ENCODE data around the gene TSSC4.

Gene TSSC4

DNA sequence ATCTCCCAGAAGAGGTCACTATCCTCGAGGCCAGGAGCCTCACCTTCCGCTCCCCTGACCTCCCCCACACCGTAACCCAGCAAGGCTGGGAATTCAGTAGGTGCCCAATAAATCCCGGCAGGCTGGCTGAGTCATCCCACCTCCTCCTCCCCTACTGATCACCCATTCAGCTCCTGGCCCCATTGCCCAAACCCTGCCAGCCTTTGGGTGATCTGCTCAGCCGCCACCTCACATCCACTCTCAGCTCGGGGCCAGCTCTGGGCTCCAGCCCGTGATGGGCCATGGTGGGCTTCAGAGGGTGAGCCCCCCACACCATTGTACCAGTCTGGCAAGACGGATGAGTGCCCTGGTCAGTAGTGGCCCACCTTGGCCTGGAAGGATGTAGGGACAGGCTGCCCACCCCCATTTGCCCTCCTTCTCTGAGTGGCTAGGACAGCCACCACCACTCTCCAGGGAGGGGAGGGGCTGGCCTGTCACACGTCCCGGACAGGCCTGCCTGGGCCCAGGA, 35.5 kb downstream of the TSSC4 start:
- no peak for DNase-seq

- no peak for DNase-seq
Measured at GRCh38 chr11:2436521-2437031, 36.0 kb downstream of the TSSC4 start.

- DNase-seq = no peak
Measured at GRCh38 chr11:2437516-2437915, 37.0 kb downstream of the TSSC4 start.

GRCh38 chr11:2439820-2440219, 39.3 kb downstream of the TSSC4 start:
- no peak for DNase-seq

DNA sequence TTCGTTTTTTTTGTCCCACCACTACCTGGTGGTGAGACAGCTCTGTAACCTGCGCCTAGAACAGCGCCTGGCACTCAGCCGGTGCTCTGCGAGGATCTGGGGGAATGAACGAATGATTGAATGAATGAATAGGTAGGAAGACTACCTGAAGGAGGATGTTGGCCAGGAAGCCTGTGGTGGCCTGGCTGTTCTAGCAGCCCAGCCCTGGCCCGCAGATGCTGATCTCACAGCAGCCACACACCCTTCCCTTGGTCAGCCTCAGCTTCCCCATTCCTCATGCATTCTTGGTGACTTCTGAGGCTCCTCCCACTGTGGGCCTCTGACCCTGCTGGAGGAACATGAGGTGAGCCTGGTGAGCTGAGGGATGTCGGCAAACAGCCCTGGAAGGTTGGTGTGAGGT, 40.1 kb downstream of the TSSC4 start:
- DNase-seq = no peak

DNA sequence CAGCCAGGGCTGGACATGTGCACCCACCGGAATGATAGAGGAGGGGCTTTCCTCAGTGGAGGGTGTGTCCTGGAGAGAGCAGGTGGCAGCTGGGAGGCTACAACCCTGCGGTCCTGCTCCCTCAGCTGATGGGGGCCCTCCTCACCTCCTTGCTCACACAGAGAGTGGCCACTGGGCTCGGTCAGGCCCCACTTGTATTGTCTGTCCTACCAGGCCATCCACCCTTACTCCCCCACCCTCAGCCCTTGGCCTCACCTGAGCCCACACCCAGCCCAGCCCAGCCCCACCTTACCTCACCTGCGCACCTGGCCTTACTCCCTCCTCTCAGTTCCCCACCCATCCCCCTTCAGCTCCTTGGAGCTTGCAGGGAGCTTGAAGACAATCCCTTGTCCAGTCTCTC, 40.6 kb downstream of the TSSC4 start:
- no peak for DNase-seq

DNA sequence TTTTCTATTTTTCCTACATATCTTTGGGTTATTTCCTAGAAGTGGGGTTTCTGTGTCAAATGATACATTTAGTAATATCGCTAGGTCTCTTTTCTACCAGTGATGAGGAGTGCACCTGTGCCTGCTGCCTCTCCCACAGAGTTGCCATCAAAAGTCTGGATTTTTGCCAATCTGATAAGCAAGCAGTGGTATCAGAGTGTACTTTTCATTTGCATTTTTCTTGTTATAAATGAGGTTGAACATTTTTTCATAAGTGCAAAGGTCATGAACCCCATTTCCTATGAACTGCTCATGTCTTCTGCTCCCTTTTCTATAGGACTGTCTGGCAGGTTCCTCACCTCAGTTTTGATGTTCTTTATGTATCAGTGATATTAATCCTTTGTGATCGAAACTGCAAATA, 42.0 kb downstream of the TSSC4 start:
- DNase-seq = peak; percentile 1

DNA sequence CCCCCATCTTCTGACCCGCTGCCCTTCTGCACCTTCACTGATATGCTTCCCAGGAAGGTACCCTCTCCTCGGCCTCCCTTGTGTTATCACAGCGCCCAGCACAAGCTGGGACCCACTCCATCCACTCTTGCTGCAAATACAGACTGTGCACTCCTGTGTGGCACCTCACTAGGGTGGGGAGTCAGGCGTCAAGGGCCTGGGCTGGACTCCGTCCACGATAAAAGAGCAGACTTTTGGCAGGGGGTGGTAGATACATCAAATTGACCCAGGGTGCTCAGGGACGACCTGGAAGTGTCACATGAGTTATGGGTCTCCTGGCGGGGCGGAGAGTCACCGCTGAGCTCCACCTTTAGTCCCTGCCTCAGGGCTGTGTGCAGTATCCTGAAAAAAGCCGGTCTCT, 42.9 kb downstream of the TSSC4 start:
- no peak for DNase-seq

GRCh38 chr11:2443881-2444820, 43.6 kb downstream of the TSSC4 start, which contains the start of gene TRPM5:
TRPM5 (minus strand) TSS chr11:2444514; CDS start chr11:2423036, 21,478 bp downstream.
- DNase-seq = peak; percentile 84

GRCh38 chr11:2444821-2445745, 44.5 kb downstream of the TSSC4 start, which contains the start of gene KCNQ1:
KCNQ1 (plus strand) TSS chr11:2445008; CDS start chr11:2445099, 91 bp downstream.
- peak; percentile 42 for DNase-seq

- DNase-seq = no peak
Measured at GRCh38 chr11:2445746-2446551, 45.4 kb downstream of the TSSC4 start.

GRCh38 chr11:2446590-2447252, 46.2 kb downstream of the TSSC4 start:
- no peak for DNase-seq

DNA sequence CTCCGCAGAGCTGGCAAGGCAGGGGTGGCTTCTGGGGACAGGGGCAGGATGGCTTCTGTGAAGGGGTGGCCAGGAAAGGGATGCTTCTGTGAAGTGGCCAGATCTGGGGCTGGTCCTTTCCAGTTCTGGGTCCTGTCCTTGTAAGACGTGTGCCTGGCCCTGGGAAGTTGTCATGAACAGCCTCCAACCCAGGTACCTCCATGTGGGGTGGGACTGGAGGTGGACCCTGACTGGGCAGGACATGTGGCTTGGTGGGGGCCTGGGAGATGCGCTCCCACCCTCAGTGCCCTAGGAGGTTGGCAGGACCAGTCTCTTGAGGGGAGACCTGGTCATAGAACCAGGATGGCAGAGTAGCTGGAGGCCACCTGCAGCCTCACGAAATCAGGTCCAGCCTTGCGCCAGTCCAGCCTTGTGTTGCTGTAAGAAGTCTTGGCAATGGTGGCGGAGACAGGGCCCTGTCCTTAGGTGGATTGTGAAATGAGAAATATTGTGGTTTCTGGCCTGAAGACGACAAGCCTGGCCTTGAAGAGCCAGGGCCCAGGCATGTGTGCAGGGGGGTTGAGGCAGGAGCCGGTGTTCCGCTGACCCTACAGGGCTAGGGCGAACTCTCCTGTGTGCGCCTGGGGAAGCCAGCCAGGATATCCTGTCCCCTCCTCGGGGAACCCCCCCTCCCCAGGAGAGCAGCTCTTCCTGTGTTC, 46.9 kb downstream of the TSSC4 start:
- no peak for DNase-seq

GRCh38 chr11:2447951-2448650, 47.6 kb downstream of the TSSC4 start:
- no peak for DNase-seq

DNA sequence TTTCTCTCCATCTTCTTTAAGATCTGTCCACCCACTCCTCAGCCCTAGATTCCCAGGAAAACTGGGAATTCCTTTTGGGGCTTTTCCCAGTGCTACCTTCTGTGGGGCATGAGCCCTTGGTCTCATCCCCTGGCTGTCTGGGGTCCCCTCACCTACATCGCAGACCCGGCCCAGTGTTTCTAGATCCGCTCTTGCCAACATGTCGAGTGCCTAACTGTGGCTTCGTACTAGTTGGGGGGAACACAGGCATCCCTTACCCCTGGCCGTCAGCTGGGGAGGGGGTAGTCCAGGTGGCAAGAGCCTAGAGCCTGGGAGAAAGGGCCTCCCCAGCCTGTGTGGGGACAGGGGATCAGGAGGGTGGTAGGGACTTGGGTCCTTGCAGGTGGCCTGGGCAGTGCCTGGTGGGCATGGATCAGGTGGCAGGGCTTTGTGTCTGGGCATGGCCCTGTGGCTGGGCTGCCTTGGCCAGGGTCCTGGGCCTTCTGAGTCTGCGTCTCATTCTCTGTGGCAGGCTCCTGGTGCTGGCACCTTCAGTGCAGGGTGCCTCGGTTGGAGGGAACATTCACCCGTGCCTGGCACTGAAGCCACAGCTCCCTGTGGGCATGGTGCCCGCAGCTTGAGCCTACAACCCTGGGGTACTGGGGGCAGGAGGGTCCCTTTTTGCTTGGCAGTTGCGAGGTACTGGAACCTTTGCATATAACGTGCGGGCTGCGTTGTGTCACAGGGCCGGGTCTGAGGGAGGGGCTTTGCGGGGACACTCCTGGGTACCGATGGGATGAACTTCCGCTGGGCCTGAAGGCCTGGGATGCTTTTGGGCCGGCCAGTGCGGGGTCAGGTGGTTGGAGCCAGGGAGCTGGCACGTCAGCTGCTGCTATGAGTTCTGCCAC, 48.4 kb downstream of the TSSC4 start:
- DNase-seq = no peak

GRCh38 chr11:2449548-2450320, 49.2 kb downstream of the TSSC4 start:
- DNase-seq = no peak

GRCh38 chr11:2450321-2451041, 49.9 kb downstream of the TSSC4 start:
- DNase-seq = no peak

DNA sequence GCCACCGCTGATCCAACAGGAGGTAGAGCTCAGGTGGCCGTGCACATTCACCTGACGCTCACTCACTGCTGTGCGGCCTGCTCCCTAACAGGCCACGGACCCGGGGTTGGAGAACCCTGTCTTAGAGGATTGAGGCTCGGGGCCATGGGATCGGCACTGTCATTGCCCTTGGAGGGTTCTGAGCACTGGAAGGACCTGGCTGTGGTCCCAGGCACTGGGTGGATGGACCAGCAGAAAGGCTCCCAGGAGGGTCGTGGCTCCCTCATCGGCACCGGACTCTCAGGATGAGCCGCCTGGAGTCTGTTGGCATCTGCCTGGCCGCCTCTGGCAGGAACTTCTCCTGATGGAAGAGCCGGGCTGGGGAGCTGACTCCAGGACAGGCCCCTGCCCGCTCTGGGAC, 50.8 kb downstream of the TSSC4 start:
- no peak for DNase-seq

Data from stimulated activated CD4-positive, alpha-beta T cell treated with anti-CD3 and anti-CD28 coated beads, Interleukin-4, amount 100 ng/mL, for 1 hour (primary cell).